Dedifferentiated amniotic fluid mesenchymal stem cell (primary cell): ENCODE data around the gene WDR19.
"Not testable (repeated sequence)": the region's sequence is repeated elsewhere in the genome, so short reads cannot be mapped to it uniquely, and the experiment has no call there.

Experiments
- DNase-seq: peaks from one replicate; pipeline ENCODE4 v3.0.0-alpha.2; 2016; ENCODE audit errors: extremely low spot score

The WDR19 gene

DNA sequence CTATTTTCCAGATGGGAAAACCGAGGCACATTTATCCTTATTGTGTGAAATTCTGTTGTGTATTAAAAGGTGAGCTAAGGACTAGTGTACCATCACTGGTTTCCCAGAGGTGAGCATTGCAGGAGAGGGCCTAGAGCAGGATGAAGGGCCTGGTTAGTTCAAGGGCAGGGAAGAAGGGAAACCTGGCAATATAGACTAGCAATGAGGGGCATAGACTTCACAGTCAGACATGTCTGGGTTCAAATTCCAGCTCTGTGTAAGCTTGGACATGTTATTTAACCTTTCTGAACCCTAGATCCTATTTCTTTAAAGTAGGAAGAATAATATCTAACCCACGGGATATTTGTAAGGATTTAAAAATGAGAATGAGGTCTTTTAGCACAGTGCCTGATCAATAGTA lies 50.8 kb downstream of the WDR19 start:
- no peak for DNase-seq

DNA sequence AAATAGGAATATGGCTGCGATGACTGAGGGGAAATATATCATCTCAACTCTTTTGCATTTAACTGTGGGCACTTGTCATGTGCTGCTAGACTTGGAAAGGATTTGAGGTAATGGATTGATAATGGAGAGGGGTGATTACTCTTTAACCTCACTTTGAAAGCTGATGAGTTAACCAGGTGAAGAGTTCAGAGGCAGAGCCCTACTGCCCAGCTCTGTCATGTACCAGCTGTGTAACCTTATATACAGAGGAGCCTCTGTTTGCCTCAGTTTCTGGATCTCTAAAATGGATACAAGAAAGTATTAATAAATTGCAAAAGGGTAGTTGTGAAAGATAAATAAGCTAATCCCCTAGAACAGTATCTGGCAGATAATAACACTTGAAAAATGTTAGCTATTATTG lies 51.5 kb downstream of the WDR19 start:
- DNase-seq = no peak

DNA sequence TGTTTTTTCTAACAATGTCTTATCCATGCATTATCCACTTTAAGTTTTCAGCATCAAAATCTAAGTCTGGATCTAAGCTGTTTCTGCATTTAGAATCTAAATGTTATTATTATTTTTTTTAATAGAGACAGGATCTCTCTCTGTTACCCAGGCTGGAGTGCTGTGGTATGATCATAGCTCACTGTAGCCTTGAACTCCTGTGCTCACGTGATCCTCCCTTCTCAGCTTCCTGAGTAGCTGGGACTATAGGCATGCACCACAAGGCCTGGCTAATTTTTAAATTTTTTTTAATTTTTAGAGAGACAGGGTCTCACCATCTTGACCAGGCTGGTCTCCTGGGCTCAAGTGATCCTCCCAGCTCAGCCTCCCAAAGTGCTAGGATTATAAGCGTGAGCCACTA lies 52.7 kb downstream of the WDR19 start:
- DNase-seq = no peak

DNA sequence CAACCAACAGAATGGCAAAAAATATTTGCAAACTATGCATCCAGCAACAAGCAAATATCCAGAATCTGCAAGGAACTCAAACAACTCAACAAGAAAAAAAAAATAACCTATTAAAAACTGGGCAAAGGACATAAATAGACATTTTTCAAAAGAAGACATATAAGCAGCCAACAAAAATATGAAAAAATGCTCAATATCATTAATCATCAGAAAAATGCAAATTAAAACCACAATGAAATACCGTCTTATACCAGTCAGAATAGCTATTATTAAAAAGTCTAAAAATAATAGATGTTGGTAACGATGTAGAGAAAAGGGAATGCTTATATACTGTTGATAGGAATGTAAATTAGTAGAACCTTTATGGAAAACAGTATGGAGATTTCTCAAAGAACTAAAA lies 53.4 kb downstream of the WDR19 start:
- no peak for DNase-seq

DNA sequence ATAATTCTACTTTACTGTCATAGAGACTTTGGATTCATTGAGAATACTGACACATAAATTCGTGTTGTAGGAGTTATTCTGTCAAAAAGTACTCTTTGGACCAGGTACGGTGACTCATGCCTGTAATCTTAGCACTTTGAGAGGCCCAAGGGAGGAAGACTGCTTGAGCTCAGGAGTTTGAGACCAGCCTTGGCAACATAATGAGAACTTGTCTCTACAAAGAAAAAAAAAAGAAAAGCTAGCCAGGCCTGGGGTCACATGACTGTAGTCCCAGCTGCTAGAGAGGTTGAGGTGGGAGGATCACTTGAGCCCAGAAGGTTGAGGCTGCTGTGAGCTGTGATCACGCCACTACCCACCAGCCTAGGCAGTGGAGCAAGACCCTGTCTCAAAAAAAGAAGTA lies 54.9 kb downstream of the WDR19 start:
- no peak for DNase-seq

DNA sequence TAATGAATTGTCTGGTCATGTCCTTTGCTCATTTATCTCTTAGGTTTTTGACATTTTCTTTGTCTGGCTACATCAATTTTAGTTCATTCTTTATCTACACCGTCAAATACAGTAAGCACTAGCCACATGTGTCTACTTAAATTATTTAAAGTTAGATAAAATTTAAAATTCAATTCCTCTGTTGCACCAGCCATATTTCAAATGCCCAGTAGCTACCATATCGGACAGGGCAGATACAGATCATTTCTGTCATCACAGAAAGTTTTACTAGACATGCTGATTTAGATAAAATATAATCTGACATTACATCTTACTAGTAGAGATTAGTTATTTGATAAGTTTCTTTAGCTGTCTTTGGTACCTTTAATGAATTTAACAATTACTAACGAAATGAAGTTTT lies 61.1 kb downstream of the WDR19 start:
- DNase-seq = no peak

DNA sequence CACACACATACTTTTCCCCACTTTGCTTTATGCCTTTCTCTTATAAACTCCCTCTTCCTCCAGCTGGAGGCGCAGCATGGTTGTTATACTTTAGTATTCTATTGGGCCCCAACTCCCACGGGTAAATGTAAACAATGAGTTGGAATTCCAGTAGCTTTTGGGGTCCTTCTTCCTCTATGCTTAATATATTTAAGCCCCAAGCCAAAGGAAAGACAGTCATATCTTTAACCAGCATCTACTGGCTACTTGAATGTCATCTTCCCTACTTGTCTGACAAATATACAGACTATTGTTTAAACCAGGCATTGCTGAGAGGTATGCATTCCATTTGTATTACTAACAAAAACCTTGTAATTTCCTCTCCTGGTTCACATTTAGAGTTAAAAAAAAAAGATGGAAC lies 72.9 kb downstream of the WDR19 start:
- no peak for DNase-seq

DNA sequence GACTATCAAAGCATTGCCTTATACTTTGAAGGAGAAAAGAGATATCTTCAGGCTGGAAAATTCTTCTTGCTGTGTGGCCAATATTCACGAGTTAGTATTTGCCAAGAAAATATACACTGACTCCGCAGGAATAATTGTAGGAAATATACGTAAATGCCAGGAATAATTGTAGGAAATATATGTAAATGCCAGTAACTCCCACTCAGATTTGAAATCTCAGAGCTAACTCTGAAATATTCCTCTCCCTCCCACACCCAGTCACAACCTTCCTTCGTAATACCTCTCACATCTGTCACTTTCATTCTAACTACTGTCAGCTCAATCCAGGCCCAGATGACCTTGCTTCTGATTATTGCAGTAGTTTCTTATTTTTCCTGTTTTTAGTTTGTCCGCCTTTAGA lies 73.5 kb downstream of the WDR19 start:
- DNase-seq = no peak

DNA sequence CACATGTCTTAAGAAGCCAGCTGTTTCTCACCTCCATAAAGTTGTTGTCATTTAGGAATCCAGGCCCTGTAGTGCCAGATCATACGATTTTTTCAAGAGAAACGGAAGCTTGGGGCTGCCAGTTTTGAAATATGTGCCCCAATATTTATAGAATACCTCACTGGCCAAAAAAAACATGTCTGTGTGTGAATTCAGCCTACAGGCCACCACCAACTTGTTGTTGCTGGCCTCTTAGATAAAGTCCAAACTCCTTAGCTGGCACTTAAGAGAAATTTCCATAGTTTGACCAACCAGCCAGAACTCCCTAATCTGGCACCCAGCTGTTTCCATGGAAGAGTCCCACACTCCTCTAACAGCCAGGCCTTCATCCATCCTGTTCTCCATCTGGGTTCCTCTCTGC lies 74.1 kb downstream of the WDR19 start:
- no peak for DNase-seq

DNA sequence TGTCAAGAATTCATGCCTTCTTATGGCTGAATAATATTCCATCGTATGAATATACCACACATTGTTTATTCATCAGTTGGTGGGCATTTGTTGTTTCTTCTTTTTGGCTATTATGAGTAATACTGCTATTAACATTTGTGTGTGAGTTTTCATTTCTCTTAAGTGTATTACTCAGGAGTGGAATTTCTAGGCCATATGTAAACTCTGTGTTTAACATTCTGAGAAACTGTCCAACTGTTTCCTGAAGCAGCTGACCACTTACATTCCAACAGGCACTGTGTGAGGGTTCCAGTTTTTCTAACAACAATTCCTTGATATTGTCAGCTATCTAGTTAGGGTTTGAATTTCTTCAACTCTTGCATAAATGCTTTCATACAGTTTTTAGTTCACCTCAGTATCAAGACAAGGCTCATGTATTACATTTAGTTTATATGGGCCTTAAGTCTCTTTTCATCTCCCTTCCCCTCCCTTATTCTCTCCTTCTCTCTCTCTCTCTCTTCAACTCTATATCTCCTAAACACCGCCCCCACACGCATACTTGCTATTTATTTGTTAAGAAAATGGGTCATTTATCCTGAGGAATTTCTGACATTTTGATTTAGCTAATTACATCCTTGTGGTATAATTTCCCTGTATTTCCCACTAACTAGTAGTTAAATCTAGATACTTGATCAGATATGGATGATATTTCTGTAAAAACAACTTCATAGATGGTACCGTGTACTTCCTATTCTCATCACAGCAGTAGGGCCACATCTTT lies 77.4 kb downstream of the WDR19 start:
- no peak for DNase-seq

DNA sequence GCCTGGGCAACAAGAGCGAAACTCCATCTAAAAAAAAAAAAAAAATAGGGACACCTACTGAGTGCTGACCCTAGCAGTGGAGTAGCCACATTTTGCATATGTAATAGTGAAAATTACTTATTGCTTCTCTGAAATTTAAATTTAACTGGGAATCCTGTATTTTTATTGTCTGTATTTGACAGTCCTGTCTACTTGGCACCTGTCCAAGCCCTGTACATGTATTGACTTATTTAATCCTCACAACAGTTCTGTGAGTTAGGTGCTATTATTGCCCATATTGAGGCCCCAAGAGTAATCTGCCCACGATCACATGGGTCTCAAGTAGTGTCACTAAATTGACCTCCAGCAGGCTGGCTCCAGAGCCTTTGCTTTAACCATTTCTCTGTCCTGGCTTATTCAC lies 81.6 kb downstream of the WDR19 start:
- no peak for DNase-seq

DNA sequence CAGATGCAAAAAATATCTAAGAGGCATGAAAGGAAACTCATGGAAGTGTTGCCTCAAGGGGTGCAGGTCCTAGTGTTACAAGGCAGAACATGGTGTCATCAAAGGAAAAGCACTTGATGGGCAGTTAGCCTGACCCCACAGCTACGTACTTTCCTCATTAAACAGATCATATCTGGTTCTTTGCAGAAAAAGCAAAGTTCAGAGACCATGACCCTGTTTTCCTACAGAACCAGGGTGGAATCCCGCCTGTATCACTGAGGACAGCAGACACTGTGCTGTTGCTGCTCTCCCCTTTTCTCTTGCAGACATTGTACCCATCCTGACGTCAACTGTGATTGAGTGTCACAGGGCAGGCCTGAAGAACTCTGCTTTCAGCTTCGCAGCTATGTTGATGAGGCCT lies 92.2 kb downstream of the WDR19 start:
- no peak for DNase-seq

DNA sequence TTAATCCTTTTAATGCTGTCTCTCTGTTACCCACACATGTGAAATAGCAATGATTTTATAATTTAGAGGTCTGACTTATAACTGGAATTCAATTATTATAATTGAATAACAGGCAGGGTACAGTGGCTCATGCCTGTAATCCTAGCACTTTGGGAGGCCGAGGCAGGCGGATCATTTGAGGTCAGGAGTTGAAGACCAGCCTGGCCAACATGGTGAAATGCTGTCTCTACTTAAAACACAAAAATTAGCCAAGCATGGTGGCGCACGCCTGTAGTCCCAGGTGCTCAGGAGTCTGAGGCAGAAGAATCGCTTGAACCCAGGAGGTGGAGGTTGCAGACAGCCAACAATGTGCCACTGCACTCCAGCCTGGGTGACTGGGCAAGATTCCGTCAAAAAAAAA lies 95.3 kb downstream of the WDR19 start:
- not testable (repeated sequence) for DNase-seq

DNA sequence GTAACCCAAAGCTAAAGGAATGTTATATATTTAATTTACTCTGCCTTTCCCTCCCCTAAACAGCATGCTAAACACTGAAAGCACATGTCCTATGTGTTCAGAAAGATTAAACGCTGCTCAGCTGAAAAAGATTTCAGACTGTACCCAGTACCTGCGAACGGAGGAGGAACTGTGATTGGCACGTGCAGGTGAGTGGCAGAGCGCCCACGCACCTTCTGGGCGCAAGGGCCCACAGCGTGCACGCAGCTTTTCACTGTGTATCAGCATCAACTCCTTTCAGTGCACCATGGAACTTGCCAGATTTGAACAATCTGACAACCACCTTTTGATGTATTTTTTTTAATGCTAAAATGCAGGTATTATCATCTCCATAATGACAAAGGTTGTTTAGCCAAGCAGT lies 96.1 kb downstream of the WDR19 start:
- no peak for DNase-seq

DNA sequence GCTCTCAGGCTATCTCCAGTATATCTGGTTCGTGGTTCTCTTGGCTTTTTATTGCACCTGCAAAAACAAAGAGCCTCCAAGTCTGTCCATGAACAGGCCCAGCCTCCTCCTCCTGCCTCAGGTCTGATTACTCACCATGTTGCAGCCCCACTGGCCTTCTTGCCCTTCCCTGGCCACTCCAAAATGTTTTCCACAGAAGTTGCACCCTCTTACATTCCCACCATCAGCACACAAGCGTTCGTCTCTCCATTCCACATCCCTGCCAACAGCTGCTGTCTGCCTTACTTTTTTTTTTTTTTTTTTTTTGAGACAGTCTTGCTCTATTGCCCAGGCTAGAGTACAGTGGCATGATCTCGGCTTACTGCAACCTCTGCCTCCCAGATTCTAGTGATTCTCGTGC lies 97.1 kb downstream of the WDR19 start:
- DNase-seq = no peak

DNA sequence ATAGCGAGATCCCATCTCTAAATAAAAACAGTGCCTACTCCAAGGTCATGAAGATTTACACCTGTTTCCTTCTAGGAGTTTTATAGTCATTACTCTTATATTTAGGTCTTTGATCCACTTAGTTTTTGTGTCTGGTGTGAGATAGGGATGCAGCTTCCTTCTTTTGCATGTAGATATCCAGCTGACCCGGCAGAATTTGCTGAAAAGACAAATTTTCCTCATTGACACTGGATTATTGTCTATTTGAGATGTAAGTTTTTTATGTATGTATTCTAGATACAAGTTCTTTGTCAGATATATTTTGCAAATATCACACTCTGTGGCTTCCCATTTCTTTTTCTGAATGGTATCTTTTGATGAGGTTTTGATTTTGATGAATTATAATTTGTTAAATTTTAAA lies 98.4 kb downstream of the WDR19 start:
- no peak for DNase-seq

DNA sequence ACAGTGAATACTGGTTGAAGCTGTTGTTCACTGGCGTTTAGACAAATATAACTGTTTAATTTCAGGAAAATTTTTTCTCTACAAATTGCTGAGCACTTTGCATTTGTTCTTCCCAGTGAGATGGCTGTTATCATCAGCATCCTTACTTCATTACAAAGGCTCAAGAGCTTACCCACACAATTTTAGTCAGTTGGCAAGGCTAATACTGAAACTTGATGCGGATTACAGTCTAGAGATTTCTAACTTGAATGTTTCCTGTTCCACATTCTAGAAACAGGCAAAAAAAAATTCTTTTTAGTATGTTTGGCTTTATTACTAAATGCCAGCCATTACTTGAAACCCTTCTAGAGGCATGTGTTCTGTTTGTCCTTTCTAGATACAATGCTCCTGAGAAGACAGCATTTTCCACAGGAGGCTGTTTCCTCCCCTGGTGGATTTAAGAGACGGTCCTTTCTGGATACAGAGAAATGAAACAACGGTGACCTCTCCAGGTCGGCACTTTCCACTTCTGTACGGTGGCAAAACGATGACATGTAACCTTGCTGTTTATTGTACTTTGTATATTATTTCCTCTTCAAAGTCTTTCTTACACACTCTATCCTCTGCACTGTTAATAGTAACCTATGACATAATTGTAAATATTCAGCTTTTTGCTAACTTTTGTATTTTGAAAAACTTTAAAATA lies 102.9 kb downstream of the WDR19 start:
- no peak for DNase-seq

DNA sequence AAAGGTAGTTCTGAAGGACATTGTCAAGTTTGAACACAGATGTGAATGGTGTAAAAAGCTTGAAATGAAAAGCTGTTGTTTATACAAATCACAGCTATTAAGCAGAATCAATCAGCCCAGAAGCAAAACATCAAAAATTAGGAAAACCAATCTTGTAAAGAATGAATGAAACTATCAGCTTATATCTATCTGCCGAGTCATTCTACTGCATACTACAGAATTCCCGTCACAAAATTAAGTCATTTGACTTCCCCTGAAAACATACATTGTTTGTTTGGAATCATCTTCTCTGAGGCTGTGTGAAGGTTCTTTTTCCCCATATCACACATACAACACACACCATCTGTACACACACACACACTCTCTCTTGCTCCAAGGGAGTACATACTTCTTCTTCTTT lies 103.5 kb downstream of the WDR19 start:
- no peak for DNase-seq

DNA sequence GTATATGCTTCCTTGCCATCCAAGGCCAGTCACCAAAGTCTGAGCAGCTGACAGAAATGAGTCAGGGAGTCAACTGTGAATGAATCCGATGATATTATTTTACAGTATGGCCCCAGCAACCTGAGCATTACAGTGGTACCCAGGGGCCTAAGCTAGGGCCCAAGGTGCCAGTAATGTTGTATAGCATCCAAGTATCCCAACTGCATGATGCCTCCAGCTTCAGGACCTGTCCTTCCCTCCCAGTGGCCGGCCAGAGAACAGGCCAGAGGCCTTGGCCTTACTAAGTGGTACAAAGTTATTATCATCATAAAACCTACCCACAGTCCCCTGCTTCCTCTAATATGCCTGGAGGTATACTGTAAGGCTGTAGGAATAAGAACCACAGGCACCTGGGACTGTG lies 103.9 kb downstream of the WDR19 start:
- no peak for DNase-seq

DNA sequence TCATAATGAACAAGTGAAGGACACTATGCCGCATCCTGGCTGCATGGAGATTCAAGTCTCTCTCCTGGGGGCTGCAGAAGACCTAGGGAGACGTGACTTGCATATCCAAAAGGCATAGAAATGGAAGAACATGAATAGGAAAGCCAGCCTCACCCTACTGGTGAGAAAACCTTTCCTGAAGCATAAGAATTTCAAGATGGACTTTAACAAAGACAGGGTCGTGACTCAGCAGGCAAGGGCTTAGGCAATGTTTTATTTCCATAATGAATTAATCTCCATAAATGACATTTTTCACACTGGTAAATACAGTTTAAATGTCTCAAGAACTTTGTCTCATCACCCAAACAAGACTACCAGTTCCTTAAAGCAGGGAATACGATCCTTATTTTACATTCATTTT lies 104.9 kb downstream of the WDR19 start:
- no peak for DNase-seq

DNA sequence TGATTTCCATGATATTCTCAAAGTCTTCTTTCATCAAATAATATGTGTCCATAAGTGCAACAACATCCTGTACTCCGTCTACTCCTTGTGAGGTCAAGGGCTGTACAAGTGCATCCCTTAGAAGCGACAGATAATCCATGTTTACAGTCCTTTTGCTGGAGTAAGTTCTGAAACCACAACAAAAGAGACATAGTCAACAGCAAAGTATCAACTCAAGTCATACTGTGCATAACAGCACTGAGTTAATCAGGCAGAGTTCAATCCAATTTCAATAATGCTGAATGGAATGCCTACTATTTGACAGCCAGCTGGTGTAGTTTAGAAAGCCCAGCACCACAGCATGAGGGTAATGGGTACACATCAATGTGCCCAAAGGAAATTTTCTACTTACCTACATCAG lies 109.4 kb downstream of the WDR19 start:
- DNase-seq = no peak

DNA sequence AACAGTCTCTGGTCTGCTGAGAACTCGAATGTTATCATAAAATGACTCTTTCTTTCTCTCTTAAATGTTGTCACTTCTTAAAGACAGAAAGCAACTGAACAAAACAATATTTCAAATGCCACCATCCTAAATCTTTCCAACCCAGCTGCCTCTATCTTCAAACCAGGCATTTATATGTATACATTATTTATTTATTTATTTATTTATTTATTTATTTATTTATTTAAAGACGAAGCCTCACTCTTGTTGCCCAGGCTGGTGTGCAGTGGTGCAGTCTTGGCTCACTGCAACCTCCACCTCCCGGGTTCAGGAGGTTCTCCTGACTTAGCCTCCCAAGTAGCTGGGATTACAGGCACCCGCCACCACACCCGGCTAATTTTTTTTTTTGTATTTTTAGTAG lies 110.1 kb downstream of the WDR19 start:
- DNase-seq = not testable (repeated sequence)

DNA sequence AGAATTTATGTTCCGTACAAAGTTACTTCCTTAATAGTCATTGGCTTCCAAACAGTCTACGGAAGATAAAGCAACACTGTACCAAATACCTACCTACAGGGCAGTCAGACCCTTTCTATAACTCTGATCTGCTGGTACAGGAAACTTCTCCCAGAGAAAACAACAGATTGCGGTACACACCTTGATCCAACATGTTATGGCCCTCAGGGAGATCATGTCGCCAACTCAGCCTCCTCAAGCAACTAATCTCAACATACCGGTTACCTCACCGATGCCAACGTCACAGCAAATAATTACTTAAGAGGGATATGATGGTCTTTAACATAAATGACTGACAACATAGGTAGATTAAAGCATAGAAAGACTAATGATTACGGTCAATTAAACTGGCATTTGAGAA lies 113.5 kb downstream of the WDR19 start:
- no peak for DNase-seq

DNA sequence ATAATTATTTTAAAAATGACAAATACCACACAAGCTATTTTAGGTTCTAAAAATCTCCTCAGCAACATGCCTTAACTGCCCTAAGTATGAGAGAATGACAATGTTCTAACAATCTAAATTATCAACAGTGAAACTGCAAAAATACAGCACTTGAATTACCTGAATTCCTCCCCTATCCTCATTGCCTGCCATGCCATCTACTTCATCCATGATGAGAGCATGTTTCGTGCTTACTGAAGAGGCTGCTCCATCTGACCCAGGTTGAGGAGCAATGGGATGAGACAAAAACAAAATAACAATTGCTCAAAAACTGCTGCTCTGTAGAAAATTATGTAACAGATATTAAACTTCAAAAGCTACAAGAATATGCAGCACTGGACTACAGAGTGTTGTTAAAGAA lies 120.6 kb downstream of the WDR19 start:
- no peak for DNase-seq
